HepG2 (cell line): ENCODE results near the gene MYLK2. TPM values are rescaled to one million over a fixed set of nuclear protein-coding genes. Genes with fewer than 3 reads are reported as not detected.

Source experiments
- EHMT2 ChIP-seq: fragments of 200-600 bp; sonication (generic); IDR thresholded peaks from 2 replicates; pipeline ENCODE4 v1.7.0; 2017; ENCODE audit warnings: antibody characterized with exemption, low read depth, low read length, borderline replicate concordance
- GRHL1 ChIP-seq: sonication (generic); formaldehyde crosslinking; conservative IDR thresholded peaks from 2 replicates; pipeline ENCODE4 v1.8.0; 2022; ENCODE audit warnings: missing genetic modification reagents
- HOXA3 ChIP-seq: sonication (generic); formaldehyde crosslinking; IDR thresholded peaks from 2 replicates; pipeline ENCODE4 v1.5.0; 2020; ENCODE audit warnings: missing genetic modification reagents
- MAF1 ChIP-seq: sonication (generic); formaldehyde crosslinking; IDR thresholded peaks from 2 replicates; pipeline ENCODE4 v1.5.0; 2020; ENCODE audit warnings: missing genetic modification reagents, borderline replicate concordance
- ZBTB46 ChIP-seq: sonication (generic); formaldehyde crosslinking; IDR thresholded peaks from 2 replicates; pipeline ENCODE4 v1.4.0; 2020; ENCODE audit warnings: mild to moderate bottlenecking, missing genetic modification reagents, borderline replicate concordance
- ZFP41 ChIP-seq: sonication (generic); formaldehyde crosslinking; IDR thresholded peaks from 2 replicates; pipeline ENCODE4 v1.4.0; 2020; ENCODE audit warnings: mild to moderate bottlenecking, missing genetic modification reagents, borderline replicate concordance
- ZNF883 ChIP-seq: sonication (generic); formaldehyde crosslinking; IDR thresholded peaks from 2 replicates; pipeline ENCODE4 v1.5.1; 2020; ENCODE audit warnings: mild to moderate bottlenecking, missing genetic modification reagents; ENCODE audit errors: not compliant biosample characterization
- polyA plus RNA-seq, 8 experiments: library from polyadenylated mRNA; depleted of rRNA in 3 of 8; stranded (reverse) in 7 of 8; unstranded in 1 of 8; fragments of >200 nt; fragmentation: Illumina TruSeq in 4 of 8; extraction: Trizol in 4 of 8; gene quantifications; 2 replicates each; pipeline versions ENCODE4 v1.2.1 to v1.2.3, GENCODE V29; 2011 to 2016; ENCODE audit warnings: low read depth in 4 of 8, missing spikeins in 1 of 8, mixed read lengths in 1 of 8; ENCODE audit not compliant: insufficient read depth in 1 of 8
- total RNA-seq, 5 experiments: library from RNA; depleted of rRNA; stranded (reverse); fragments of >200 nt; fragmentation: Illumina TruSeq; extraction: Trizol; gene quantifications; 2 replicates each; pipeline ENCODE4 v1.2.3, GENCODE V29; 2016; ENCODE audit warnings: low read depth in 1 of 5
- TF ChIP-seq, protein P1 (sequence below), 2 experiments: sonication (generic) in 1 of 2; formaldehyde crosslinking in 1 of 2; IDR thresholded peaks; 2 replicates each; pipeline versions ENCODE4 v1.4.0 to v1.6.1; 2016 to 2020; ENCODE audit warnings: borderline replicate concordance in 1 of 2, low read depth in 1 of 2, mild to moderate bottlenecking in 1 of 2, missing genetic modification reagents in 1 of 2
- TF ChIP-seq, protein P2 (sequence below): sonication (generic); formaldehyde crosslinking; IDR thresholded peaks from 2 replicates; pipeline ENCODE4 v1.4.0; 2020; ENCODE audit warnings: mild to moderate bottlenecking, missing genetic modification reagents
- TF ChIP-seq, protein P3 (sequence below): sonication (generic); formaldehyde crosslinking; IDR thresholded peaks from 2 replicates; pipeline ENCODE4 v1.4.0; 2020; ENCODE audit warnings: mild to moderate bottlenecking, missing genetic modification reagents
- TF ChIP-seq, protein P4 (sequence below): sonication (generic); formaldehyde crosslinking; IDR thresholded peaks from 2 replicates; pipeline ENCODE4 v1.4.0; 2020; ENCODE audit warnings: missing genetic modification reagents, borderline replicate concordance

MYLK2 gene
- total and polyA plus RNA-seq, 2 of the 13 experiments (the other 11 are each of a cell fraction or from before 2014, with no cell fraction given): 0.27 TPM; not detected in 1

DNA sequence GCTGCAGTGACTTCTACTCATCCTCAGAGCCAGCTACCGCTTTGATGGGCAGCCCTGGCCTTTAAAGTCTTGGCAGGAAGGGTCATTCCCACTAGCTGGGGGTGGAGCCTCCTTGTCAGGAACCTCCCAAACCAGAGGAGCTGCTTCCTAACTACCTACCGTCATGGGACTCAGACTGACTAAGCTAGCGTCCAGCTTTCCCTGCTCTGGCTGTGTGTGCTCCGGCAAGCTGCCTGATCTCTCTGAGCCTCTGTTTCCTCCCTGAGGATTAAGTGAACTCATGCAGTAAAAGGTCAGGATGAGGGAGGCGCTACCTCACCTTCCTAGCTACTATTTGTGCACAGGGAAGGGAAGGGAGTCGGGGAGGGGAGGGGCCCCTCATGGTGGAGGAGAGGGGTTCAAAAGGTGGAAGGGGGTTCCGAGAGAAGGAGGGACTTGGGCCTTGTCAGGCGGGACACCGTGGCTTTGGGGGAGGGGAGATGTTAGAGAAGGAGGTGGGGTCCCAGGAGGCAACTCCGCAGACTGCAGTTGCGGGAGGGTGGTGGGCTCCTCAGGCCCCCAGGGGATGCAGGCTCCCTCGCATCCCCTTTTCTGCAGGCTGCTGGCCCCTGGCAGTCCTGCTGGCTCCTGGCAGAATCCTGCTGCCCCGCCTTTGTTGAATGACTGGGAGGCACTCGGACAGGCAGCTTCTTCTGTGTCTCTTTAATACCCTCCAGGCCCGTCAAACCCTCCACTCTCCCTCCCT, 41.4 kb downstream of the MYLK2 start (continued):
- TF ChIP-seq, protein P1, sequence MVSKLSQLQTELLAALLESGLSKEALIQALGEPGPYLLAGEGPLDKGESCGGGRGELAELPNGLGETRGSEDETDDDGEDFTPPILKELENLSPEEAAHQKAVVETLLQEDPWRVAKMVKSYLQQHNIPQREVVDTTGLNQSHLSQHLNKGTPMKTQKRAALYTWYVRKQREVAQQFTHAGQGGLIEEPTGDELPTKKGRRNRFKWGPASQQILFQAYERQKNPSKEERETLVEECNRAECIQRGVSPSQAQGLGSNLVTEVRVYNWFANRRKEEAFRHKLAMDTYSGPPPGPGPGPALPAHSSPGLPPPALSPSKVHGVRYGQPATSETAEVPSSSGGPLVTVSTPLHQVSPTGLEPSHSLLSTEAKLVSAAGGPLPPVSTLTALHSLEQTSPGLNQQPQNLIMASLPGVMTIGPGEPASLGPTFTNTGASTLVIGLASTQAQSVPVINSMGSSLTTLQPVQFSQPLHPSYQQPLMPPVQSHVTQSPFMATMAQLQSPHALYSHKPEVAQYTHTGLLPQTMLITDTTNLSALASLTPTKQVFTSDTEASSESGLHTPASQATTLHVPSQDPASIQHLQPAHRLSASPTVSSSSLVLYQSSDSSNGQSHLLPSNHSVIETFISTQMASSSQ (IDR thresholded peaks at IDR 0.05; ENCODE audit: low read depth): no peak
- TF ChIP-seq, protein P1 (CRISPR knock-in tag; IDR thresholded peaks at IDR 0.05; ENCODE audit: borderline replicate concordance): no peak
- TF ChIP-seq ZNF883 (CRISPR knock-in tag) (no peak), MAF1 (CRISPR knock-in tag) (no peak), ZBTB46 (CRISPR knock-in tag) (no peak), ZFP41 (no peak), HOXA3 (CRISPR knock-in tag) (no peak; the same call in 1 of the 2 replicates), GRHL1 (CRISPR knock-in tag) (no peak), EHMT2 (no peak)
- TF ChIP-seq, protein P2, sequence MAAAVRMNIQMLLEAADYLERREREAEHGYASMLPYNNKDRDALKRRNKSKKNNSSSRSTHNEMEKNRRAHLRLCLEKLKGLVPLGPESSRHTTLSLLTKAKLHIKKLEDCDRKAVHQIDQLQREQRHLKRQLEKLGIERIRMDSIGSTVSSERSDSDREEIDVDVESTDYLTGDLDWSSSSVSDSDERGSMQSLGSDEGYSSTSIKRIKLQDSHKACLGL (CRISPR knock-in tag): no peak
- TF ChIP-seq, protein P3, sequence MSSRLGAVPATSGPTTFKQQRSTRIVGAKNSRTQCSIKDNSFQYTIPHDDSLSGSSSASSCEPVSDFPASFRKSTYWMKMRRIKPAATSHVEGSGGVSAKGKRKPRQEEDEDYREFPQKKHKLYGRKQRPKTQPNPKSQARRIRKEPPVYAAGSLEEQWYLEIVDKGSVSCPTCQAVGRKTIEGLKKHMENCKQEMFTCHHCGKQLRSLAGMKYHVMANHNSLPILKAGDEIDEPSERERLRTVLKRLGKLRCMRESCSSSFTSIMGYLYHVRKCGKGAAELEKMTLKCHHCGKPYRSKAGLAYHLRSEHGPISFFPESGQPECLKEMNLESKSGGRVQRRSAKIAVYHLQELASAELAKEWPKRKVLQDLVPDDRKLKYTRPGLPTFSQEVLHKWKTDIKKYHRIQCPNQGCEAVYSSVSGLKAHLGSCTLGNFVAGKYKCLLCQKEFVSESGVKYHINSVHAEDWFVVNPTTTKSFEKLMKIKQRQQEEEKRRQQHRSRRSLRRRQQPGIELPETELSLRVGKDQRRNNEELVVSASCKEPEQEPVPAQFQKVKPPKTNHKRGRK (CRISPR knock-in tag): no peak
- TF ChIP-seq, protein P4, sequence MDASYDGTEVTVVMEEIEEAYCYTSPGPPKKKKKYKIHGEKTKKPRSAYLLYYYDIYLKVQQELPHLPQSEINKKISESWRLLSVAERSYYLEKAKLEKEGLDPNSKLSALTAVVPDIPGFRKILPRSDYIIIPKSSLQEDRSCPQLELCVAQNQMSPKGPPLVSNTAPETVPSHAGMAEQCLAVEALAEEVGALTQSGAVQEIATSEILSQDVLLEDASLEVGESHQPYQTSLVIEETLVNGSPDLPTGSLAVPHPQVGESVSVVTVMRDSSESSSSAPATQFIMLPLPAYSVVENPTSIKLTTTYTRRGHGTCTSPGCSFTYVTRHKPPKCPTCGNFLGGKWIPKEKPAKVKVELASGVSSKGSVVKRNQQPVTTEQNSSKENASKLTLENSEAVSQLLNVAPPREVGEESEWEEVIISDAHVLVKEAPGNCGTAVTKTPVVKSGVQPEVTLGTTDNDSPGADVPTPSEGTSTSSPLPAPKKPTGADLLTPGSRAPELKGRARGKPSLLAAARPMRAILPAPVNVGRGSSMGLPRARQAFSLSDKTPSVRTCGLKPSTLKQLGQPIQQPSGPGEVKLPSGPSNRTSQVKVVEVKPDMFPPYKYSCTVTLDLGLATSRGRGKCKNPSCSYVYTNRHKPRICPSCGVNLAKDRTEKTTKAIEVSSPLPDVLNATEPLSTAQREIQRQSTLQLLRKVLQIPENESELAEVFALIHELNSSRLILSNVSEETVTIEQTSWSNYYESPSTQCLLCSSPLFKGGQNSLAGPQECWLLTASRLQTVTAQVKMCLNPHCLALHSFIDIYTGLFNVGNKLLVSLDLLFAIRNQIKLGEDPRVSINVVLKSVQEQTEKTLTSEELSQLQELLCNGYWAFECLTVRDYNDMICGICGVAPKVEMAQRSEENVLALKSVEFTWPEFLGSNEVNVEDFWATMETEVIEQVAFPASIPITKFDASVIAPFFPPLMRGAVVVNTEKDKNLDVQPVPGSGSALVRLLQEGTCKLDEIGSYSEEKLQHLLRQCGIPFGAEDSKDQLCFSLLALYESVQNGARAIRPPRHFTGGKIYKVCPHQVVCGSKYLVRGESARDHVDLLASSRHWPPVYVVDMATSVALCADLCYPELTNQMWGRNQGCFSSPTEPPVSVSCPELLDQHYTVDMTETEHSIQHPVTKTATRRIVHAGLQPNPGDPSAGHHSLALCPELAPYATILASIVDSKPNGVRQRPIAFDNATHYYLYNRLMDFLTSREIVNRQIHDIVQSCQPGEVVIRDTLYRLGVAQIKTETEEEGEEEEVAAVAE: no peak
